ENCODE data around the gene CDC5L. TPM values are rescaled to one million over a fixed set of nuclear protein-coding genes. Genes with fewer than 3 reads are reported as not detected.
A peak's percentile ranks its signal among the peaks of the same experiment; 100 is the strongest.

CDC5L gene
- total RNA-seq, 2 donors from 2014 or later: 28.9 to 30.5 TPM

- DNase-seq: no peak
- H3K27ac ChIP-seq (ENCODE audit: low read depth, low read length): no peak overlapping the region
- H3K36me3 Mint-ChIP-seq (ENCODE audit: low read depth): peaks cover 22% of the 10 kb centered on the region
- H3K27me3 ChIP-seq (ENCODE audit: control insufficient read depth, insufficient read depth, low read length, poor library complexity, severe bottlenecking): no peaks in the 10 kb centered on the region
- H3K4me1 ChIP-seq (ENCODE audit: control insufficient read depth, insufficient read depth, low read length): peaks cover 3% of the 10 kb centered on the region
- H3K36me3 ChIP-seq (ENCODE audit: control insufficient read depth, insufficient read depth, low read length): peaks cover 31% of the 10 kb centered on the region
- H3K4me3 ChIP-seq (ENCODE audit: low read length): peak overlapping the region; percentile 95
- TF ChIP-seq CTCF (conservative IDR thresholded peaks at IDR 0.05): no peak
- H3K4me1 Mint-ChIP-seq: peaks cover 15% of the 10 kb centered on the region
- no peaks in the 10 kb centered on the region for H3K9me3 Mint-ChIP-seq
- H3K9me3 ChIP-seq (ENCODE audit: control insufficient read depth, low read length): no peaks in the 10 kb centered on the region
- peak overlapping the region; percentile 94 for H3K4me3 Mint-ChIP-seq
- 0 to 5% methylated on average over 5 to 7 of the region's 10 CpGs for WGBS, 2 experiments (ENCODE audit: insufficient coverage in 1 of 2, insufficient read length in 1 of 2)
- H3K27ac Mint-ChIP-seq: peak overlapping the region; percentile 99
- peak overlapping the region; percentile 58 for H3K9ac ChIP-seq (ENCODE audit: extremely low read depth, low read length, poor library complexity, severe bottlenecking)
- H3K27me3 Mint-ChIP-seq (ENCODE audit: insufficient read depth): no peaks in the 10 kb centered on the region
Observed at GRCh38 chr6:44388135-44388487, 605 bp downstream of the CDC5L start.

GRCh38 chr6:44388887-44389286, 1.4 kb downstream of the CDC5L start:
- Histone ChIP-seq H3K4me3 (ENCODE audit: low read length) (peak overlapping the region; percentile 95), H3K36me3 (ENCODE audit: control insufficient read depth, insufficient read depth, low read length) (peaks cover 39% of the 10 kb centered on the region), H3K9ac (ENCODE audit: extremely low read depth, low read length, poor library complexity, severe bottlenecking) (no peak overlapping the region), H3K4me1 (ENCODE audit: control insufficient read depth, insufficient read depth, low read length) (peaks cover 3% of the 10 kb centered on the region), H3K27ac (ENCODE audit: low read depth, low read length) (no peak overlapping the region), H3K27me3 (ENCODE audit: control insufficient read depth, insufficient read depth, low read length, poor library complexity, severe bottlenecking) (no peaks in the 10 kb centered on the region), H3K9me3 (ENCODE audit: control insufficient read depth, low read length) (no peaks in the 10 kb centered on the region)
- Mint-ChIP-seq H3K27me3 (ENCODE audit: insufficient read depth) (no peaks in the 10 kb centered on the region), H3K27ac (no peak overlapping the region), H3K36me3 (ENCODE audit: low read depth) (peaks cover 30% of the 10 kb centered on the region), H3K4me3 (peak overlapping the region; percentile 94), H3K9me3 (no peaks in the 10 kb centered on the region), H3K4me1 (peaks cover 15% of the 10 kb centered on the region)
- no peak for TF ChIP-seq CTCF (conservative IDR thresholded peaks at IDR 0.05)
- DNase-seq: no peak
- WGBS, 2 experiments (ENCODE audit: insufficient coverage in 1 of 2, insufficient read length in 1 of 2): 80 to 83% methylated on average over 4 to 5 of the region's 5 CpGs

GRCh38 chr6:44390158-44390683, 2.7 kb downstream of the CDC5L start:
- Histone ChIP-seq H3K27ac (ENCODE audit: low read depth, low read length) (no peak overlapping the region), H3K36me3 (ENCODE audit: control insufficient read depth, insufficient read depth, low read length) (peaks cover 52% of the 10 kb centered on the region), H3K9me3 (ENCODE audit: control insufficient read depth, low read length) (no peaks in the 10 kb centered on the region), H3K4me1 (ENCODE audit: control insufficient read depth, insufficient read depth, low read length) (peaks cover 3% of the 10 kb centered on the region), H3K9ac (ENCODE audit: extremely low read depth, low read length, poor library complexity, severe bottlenecking) (no peak overlapping the region), H3K4me3 (ENCODE audit: low read length) (peak overlapping the region; percentile 95), H3K27me3 (ENCODE audit: control insufficient read depth, insufficient read depth, low read length, poor library complexity, severe bottlenecking) (no peaks in the 10 kb centered on the region)
- no peak overlapping the region for H3K4me3 Mint-ChIP-seq
- no peak for TF ChIP-seq CTCF (conservative IDR thresholded peaks at IDR 0.05)
- H3K36me3 Mint-ChIP-seq (ENCODE audit: low read depth): peaks cover 40% of the 10 kb centered on the region
- DNase-seq: no peak
- peaks cover 15% of the 10 kb centered on the region for H3K4me1 Mint-ChIP-seq
- 93 to 100% methylated on average over 1 of the region's 1 CpG for WGBS, 2 experiments (ENCODE audit: insufficient coverage in 1 of 2, insufficient read length in 1 of 2)
- H3K27ac Mint-ChIP-seq: no peak overlapping the region
- H3K27me3 Mint-ChIP-seq (ENCODE audit: insufficient read depth): no peaks in the 10 kb centered on the region
- H3K9me3 Mint-ChIP-seq: no peaks in the 10 kb centered on the region

All from endodermal cell (in vitro differentiated cells).